Progenitor cell of endocrine pancreas (in vitro differentiated cells): ENCODE measurements around the gene KLHDC7A. TPM values are rescaled to one million over a fixed set of nuclear protein-coding genes. Genes with fewer than 3 reads are reported as not detected.

ENCODE experiments used
- DNase-seq: peaks from one replicate; pipeline ENCODE4 v3.0.0; 2021; ENCODE audit warnings: low spot score; ENCODE audit not compliant: unreplicated experiment
- H3K27ac Mint-ChIP-seq: 2 replicates; pipeline ENCODE4 v1.8.0; 2021; ENCODE audit warnings: mild to moderate bottlenecking, moderate library complexity, mixed read lengths
- H3K27me3 Mint-ChIP-seq: 2 replicates; pipeline ENCODE4 v1.8.0; 2021; ENCODE audit warnings: mixed read lengths
- H3K36me3 Mint-ChIP-seq: 2 replicates; pipeline ENCODE4 v1.8.0; 2022; ENCODE audit warnings: mixed read lengths; ENCODE audit not compliant: insufficient read depth
- H3K4me1 Mint-ChIP-seq: 2 replicates; pipeline ENCODE4 v1.8.0; 2021; ENCODE audit warnings: low read depth, mixed read lengths
- H3K4me3 Mint-ChIP-seq: 2 replicates; pipeline ENCODE4 v1.8.0; 2021; ENCODE audit warnings: low read depth, mild to moderate bottlenecking, moderate library complexity, mixed read lengths
- H3K9me3 Mint-ChIP-seq: 2 replicates; pipeline ENCODE4 v1.8.0; 2021; ENCODE audit warnings: low read depth, mixed read lengths
- CTCF ChIP-seq: fragments of 200-600 bp; sonication (generic); IDR thresholded peaks from one replicate; pipeline ENCODE4 v1.5.0; 2021; ENCODE audit warnings: antibody characterized with exemption, mild to moderate bottlenecking; ENCODE audit not compliant: unreplicated experiment
- total RNA-seq: library from RNA; stranded (reverse); gene quantifications from 2 replicates; pipeline ENCODE4 v1.2.1, GENCODE V29; 2021

KLHDC7A gene
- total RNA-seq, 1 donor from 2014 or later, result 0.96 TPM

DNA sequence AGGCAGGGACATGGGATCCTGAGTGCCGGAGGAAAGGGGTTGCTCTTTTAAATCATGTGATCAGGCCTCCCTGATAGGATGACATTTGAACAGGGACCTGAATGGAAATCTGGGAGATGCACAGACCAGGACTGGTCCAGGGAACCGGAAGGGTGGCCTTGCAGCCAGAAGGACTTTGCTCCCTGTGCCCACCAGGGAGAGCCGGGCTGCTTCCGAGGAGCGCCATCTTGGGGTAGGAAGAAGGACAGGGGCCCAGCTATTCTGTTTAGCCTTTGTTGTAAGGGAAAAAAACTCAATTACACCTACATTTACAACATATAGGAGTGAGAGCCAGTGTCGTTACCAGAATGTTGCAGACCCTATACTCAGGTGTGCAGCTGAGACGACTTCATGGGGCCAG is 5.5 kb downstream of the KLHDC7A start:
- H3K27me3 Mint-ChIP-seq, result peaks cover 3% of the 10 kb centered on the region
- no peaks in the 10 kb centered on the region for H3K36me3 Mint-ChIP-seq
- no peaks in the 10 kb centered on the region for H3K9me3 Mint-ChIP-seq
- DNase-seq, result no peak
- TF ChIP-seq CTCF, result peak; percentile 49
- H3K27ac Mint-ChIP-seq, result peak overlapping the region; percentile 84
- peaks cover 5% of the 10 kb centered on the region for H3K4me1 Mint-ChIP-seq
- H3K4me3 Mint-ChIP-seq, result no peak overlapping the region

- no peak overlapping the region for H3K27ac Mint-ChIP-seq
- TF ChIP-seq CTCF, result no peak
- no peak overlapping the region for H3K4me3 Mint-ChIP-seq
- H3K27me3 Mint-ChIP-seq, result peaks cover 7% of the 10 kb centered on the region
- H3K4me1 Mint-ChIP-seq, result peaks cover 5% of the 10 kb centered on the region
- peaks cover 4% of the 10 kb centered on the region for H3K9me3 Mint-ChIP-seq
- no peak for DNase-seq
- H3K36me3 Mint-ChIP-seq, result no peaks in the 10 kb centered on the region
These were observed 8.8 kb downstream of the KLHDC7A start for GRCh38 chr1:18489417-18490143.

DNA sequence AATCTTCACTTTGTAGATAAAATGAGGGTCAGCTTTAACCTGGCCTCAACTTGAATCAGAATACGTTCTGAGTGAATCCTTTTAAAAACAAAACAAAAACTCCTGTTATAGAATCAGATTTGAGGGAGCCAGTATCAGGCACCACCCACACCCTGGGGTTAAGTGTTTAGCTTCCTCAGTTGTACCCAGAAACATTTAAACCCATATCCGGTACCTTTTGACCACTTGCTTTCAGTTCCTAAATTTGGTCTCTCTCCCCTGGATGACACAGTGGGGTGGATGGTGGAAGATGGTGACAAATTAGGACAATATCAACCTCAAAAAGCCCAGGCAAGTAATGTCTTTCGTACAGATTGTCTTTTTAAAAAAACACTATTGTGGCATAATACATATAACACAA is 10.4 kb downstream of the KLHDC7A start:
- H3K27me3 Mint-ChIP-seq, result peaks cover 7% of the 10 kb centered on the region
- peaks cover 4% of the 10 kb centered on the region for H3K9me3 Mint-ChIP-seq

GRCh38 chr1:18494304-18494703 is 13.6 kb downstream of the KLHDC7A start:
- DNase-seq, result no peak
- TF ChIP-seq CTCF, result no peak
- no peaks in the 10 kb centered on the region for H3K4me1 Mint-ChIP-seq
- no peaks in the 10 kb centered on the region for H3K36me3 Mint-ChIP-seq
- peaks cover 4% of the 10 kb centered on the region for H3K9me3 Mint-ChIP-seq
- no peak overlapping the region for H3K4me3 Mint-ChIP-seq
- no peak overlapping the region for H3K27ac Mint-ChIP-seq
- peaks cover 18% of the 10 kb centered on the region for H3K27me3 Mint-ChIP-seq

More for the DNA sequence above, 10.4 kb downstream of the KLHDC7A start:
- H3K4me1 Mint-ChIP-seq, result peaks cover 3% of the 10 kb centered on the region
- no peak for DNase-seq
- no peak overlapping the region for H3K27ac Mint-ChIP-seq
- TF ChIP-seq CTCF, result no peak
- no peak overlapping the region for H3K4me3 Mint-ChIP-seq
- no peaks in the 10 kb centered on the region for H3K36me3 Mint-ChIP-seq

- no peaks in the 10 kb centered on the region for H3K36me3 Mint-ChIP-seq
- no peaks in the 10 kb centered on the region for H3K4me1 Mint-ChIP-seq
- H3K4me3 Mint-ChIP-seq, result no peak overlapping the region
- no peak for DNase-seq
- peaks cover 29% of the 10 kb centered on the region for H3K27me3 Mint-ChIP-seq
- peaks cover 4% of the 10 kb centered on the region for H3K9me3 Mint-ChIP-seq
- no peak for TF ChIP-seq CTCF
- H3K27ac Mint-ChIP-seq, result no peak overlapping the region
These were observed 14.9 kb downstream of the KLHDC7A start for GRCh38 chr1:18495635-18496034.
